SU-DHL-6 (cell line): ENCODE results near the gene BCKDK.

Source experiments
- H2AFZ ChIP-seq: fragments of 200-600 bp; sonication (generic); 2 replicates; pipeline ENCODE4 v1.6.1; 2014; ENCODE audit warnings: low read depth, mild to moderate bottlenecking, moderate library complexity, mixed read lengths, antibody characterized with exemption, low read length; ENCODE audit not compliant: severe bottlenecking
- H3F3A ChIP-seq: fragments of 200-600 bp; shearing (Covaris generic); 2 replicates; pipeline ENCODE4 v1.6.0; 2016; ENCODE audit warnings: antibody characterized with exemption, mild to moderate bottlenecking; ENCODE audit not compliant: insufficient read depth
- H3K27ac ChIP-seq: fragments of 200-600 bp; sonication (generic); 2 replicates; pipeline ENCODE4 v1.5.1; 2016; ENCODE audit warnings: low read depth, mild to moderate bottlenecking, low read length, moderate library complexity, mixed read lengths
- H3K27me3 ChIP-seq: fragments of 200-600 bp; sonication (generic), shearing (Covaris generic); 2 replicates; pipeline ENCODE4 v1.6.0; 2014; ENCODE audit warnings: mild to moderate bottlenecking, low read length
- H3K36me3 ChIP-seq: fragments of 200-600 bp; sonication (generic); 2 replicates; pipeline ENCODE4 v1.6.1; 2014; ENCODE audit warnings: mild to moderate bottlenecking, low read length, mixed read lengths
- H3K4me2 ChIP-seq: fragments of 300-600, 200-600 bp; shearing (Covaris generic), sonication (generic); 2 replicates; pipeline ENCODE4 v1.6.0; 2014; ENCODE audit warnings: low read length, low read depth, mild to moderate bottlenecking; ENCODE audit not compliant: poor library complexity, severe bottlenecking
- H3K4me3 ChIP-seq: fragments of 200-600 bp; sonication (generic); 2 replicates; pipeline ENCODE4 v1.5.1; 2014; ENCODE audit warnings: antibody characterized with exemption, low read length, mild to moderate bottlenecking, mixed read lengths; ENCODE audit not compliant: insufficient read depth, poor library complexity, severe bottlenecking
- H3K79me2 ChIP-seq: fragments of 200-600 bp; sonication (generic); 2 replicates; pipeline ENCODE4 v1.6.1; 2014; ENCODE audit warnings: mild to moderate bottlenecking, low read length, moderate library complexity; ENCODE audit not compliant: insufficient read depth
- H3K9ac ChIP-seq: fragments of 200-600 bp; sonication (generic); 2 replicates; pipeline ENCODE4 v1.7.0; 2014; ENCODE audit warnings: mild to moderate bottlenecking, low read length
- H3K9me2 ChIP-seq: fragments of 200-600 bp; sonication (generic); replicated peaks from 2 replicates; pipeline ENCODE4 v1.6.1; 2014; ENCODE audit warnings: low read length; ENCODE audit not compliant: insufficient read depth
- H3K9me3 ChIP-seq: fragments of 200-600 bp; sonication (generic); 2 replicates; pipeline ENCODE4 v1.6.1; 2014; ENCODE audit warnings: low read length, mixed read lengths; ENCODE audit not compliant: insufficient read depth
- H4K20me1 ChIP-seq: fragments of 200-600 bp; sonication (generic); 2 replicates; pipeline ENCODE4 v1.6.1; 2014; ENCODE audit warnings: low read depth, mild to moderate bottlenecking, antibody characterized with exemption, low read length, moderate library complexity, mixed read lengths
- CTCF ChIP-seq: fragments of 200-600 bp; sonication (generic); IDR thresholded peaks from one replicate; pipeline ENCODE4 v1.5.1; 2017; ENCODE audit warnings: antibody characterized with exemption, mild to moderate bottlenecking, low read length, moderate library complexity; ENCODE audit not compliant: insufficient read depth, poor library complexity, severe bottlenecking
- EZH2phosphoT487 ChIP-seq: fragments of 200-600 bp; sonication (generic), shearing (Covaris generic); conservative IDR thresholded peaks from 2 replicates; pipeline ENCODE4 v1.6.1; 2018; ENCODE audit warnings: mild to moderate bottlenecking, antibody characterized with exemption, low read length, moderate library complexity, mixed read lengths

BCKDK gene

GRCh38 chr16:31080756-31081419 lies 27.3 kb upstream of the BCKDK start:
- peaks cover 12% of the 10 kb centered on the region for H3K79me2 ChIP-seq
- H4K20me1 ChIP-seq: no peaks in the 10 kb centered on the region
- H3K36me3 ChIP-seq: no peaks in the 10 kb centered on the region
- no peaks in the 10 kb centered on the region for H3F3A ChIP-seq
- H3K9ac ChIP-seq: no peak overlapping the region
- H3K27ac ChIP-seq: no peak overlapping the region
- TF ChIP-seq CTCF (no peak), EZH2phosphoT487 (no peak)
- no peaks in the 10 kb centered on the region for H3K9me3 ChIP-seq
- H2AFZ ChIP-seq: no peak overlapping the region
- no peak overlapping the region for H3K4me3 ChIP-seq
- H3K27me3 ChIP-seq: no peaks in the 10 kb centered on the region
- no peak overlapping the region for H3K4me2 ChIP-seq
- H3K9me2 ChIP-seq: no peaks in the 10 kb centered on the region

- no peak overlapping the region for H3K4me3 ChIP-seq
- H4K20me1 ChIP-seq: no peaks in the 10 kb centered on the region
- H3K27ac ChIP-seq: no peak overlapping the region
- no peaks in the 10 kb centered on the region for H3K27me3 ChIP-seq
- no peak overlapping the region for H3K4me2 ChIP-seq
- no peak overlapping the region for H2AFZ ChIP-seq
- no peak overlapping the region for H3K9ac ChIP-seq
- no peaks in the 10 kb centered on the region for H3K9me3 ChIP-seq
- H3K9me2 ChIP-seq: no peaks in the 10 kb centered on the region
- TF ChIP-seq CTCF (no peak), EZH2phosphoT487 (no peak)
- peaks cover 4% of the 10 kb centered on the region; the same call in 1 of the 2 replicates for H3K79me2 ChIP-seq
- no peaks in the 10 kb centered on the region for H3K36me3 ChIP-seq
- no peaks in the 10 kb centered on the region for H3F3A ChIP-seq
Observed at GRCh38 chr16:31081428-31082351, 26.5 kb upstream of the BCKDK start.

GRCh38 chr16:31082368-31083045 lies 25.7 kb upstream of the BCKDK start:
- Histone ChIP-seq H3K9me2 (no peaks in the 10 kb centered on the region), H3K79me2 (no peaks in the 10 kb centered on the region; the same call in 1 of the 2 replicates), H3K4me3 (no peak overlapping the region), H3K9me3 (no peaks in the 10 kb centered on the region), H3K36me3 (no peaks in the 10 kb centered on the region), H3K4me2 (no peak overlapping the region), H3K27ac (no peak overlapping the region), H3K9ac (no peak overlapping the region), H3K27me3 (no peaks in the 10 kb centered on the region), H3F3A (no peaks in the 10 kb centered on the region), H2AFZ (no peak overlapping the region), H4K20me1 (no peaks in the 10 kb centered on the region)
- TF ChIP-seq EZH2phosphoT487: no peak
- no peak for TF ChIP-seq CTCF
